ENCODE results near the gene SUPT20HL2.

SUPT20HL2 gene

DNA sequence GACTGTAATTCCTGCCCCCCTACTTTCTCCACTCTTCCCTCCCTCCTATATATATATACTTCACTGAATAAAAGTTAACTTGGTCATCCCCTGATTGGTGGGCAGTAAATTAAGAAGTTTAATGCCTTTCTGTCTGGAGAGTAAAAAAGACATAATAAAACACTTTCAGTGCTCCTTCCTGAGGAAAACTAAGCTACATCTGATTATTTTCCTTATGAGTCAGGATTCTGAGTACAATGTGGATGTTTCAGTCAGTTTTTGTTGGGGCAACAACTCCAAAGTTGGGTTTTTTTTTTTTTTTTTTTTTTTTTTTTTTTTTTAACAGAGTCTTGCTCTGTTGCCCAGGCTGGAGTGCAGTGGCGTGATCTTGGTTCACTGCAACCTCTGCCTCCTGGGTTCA, 22.0 kb upstream of the SUPT20HL2 start:
- DNase-seq (ENCODE audit: low read depth in 1 of 2, low spot score in 1 of 2), result no peak
- TF ChIP-seq SPI1 (IDR thresholded peaks at IDR 0.05; ENCODE audit: borderline replicate concordance, low read depth) (no peak), POLR2AphosphoS5 (IDR thresholded peaks at IDR 0.05; ENCODE audit: low read depth) (no peak), GABPA (IDR thresholded peaks at IDR 0.05; ENCODE audit: low read depth) (no peak)
- TF ChIP-seq, protein P1, sequence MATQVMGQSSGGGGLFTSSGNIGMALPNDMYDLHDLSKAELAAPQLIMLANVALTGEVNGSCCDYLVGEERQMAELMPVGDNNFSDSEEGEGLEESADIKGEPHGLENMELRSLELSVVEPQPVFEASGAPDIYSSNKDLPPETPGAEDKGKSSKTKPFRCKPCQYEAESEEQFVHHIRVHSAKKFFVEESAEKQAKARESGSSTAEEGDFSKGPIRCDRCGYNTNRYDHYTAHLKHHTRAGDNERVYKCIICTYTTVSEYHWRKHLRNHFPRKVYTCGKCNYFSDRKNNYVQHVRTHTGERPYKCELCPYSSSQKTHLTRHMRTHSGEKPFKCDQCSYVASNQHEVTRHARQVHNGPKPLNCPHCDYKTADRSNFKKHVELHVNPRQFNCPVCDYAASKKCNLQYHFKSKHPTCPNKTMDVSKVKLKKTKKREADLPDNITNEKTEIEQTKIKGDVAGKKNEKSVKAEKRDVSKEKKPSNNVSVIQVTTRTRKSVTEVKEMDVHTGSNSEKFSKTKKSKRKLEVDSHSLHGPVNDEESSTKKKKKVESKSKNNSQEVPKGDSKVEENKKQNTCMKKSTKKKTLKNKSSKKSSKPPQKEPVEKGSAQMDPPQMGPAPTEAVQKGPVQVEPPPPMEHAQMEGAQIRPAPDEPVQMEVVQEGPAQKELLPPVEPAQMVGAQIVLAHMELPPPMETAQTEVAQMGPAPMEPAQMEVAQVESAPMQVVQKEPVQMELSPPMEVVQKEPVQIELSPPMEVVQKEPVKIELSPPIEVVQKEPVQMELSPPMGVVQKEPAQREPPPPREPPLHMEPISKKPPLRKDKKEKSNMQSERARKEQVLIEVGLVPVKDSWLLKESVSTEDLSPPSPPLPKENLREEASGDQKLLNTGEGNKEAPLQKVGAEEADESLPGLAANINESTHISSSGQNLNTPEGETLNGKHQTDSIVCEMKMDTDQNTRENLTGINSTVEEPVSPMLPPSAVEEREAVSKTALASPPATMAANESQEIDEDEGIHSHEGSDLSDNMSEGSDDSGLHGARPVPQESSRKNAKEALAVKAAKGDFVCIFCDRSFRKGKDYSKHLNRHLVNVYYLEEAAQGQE (IDR thresholded peaks at IDR 0.05; ENCODE audit: insufficient replicate concordance, low read depth), result no peak
- TF ChIP-seq, protein P2, sequence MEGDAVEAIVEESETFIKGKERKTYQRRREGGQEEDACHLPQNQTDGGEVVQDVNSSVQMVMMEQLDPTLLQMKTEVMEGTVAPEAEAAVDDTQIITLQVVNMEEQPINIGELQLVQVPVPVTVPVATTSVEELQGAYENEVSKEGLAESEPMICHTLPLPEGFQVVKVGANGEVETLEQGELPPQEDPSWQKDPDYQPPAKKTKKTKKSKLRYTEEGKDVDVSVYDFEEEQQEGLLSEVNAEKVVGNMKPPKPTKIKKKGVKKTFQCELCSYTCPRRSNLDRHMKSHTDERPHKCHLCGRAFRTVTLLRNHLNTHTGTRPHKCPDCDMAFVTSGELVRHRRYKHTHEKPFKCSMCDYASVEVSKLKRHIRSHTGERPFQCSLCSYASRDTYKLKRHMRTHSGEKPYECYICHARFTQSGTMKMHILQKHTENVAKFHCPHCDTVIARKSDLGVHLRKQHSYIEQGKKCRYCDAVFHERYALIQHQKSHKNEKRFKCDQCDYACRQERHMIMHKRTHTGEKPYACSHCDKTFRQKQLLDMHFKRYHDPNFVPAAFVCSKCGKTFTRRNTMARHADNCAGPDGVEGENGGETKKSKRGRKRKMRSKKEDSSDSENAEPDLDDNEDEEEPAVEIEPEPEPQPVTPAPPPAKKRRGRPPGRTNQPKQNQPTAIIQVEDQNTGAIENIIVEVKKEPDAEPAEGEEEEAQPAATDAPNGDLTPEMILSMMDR (IDR thresholded peaks at IDR 0.05; ENCODE audit: insufficient read depth, low read length), result no peak
- no peak overlapping the region for H3K27ac ChIP-seq (replicated peaks)
- no peak overlapping the region for H3K4me3 ChIP-seq (replicated peaks; ENCODE audit: insufficient read depth, low read length)
- H3K27me3 ChIP-seq (ENCODE audit: insufficient read depth, poor library complexity, severe bottlenecking), result no peaks in the 10 kb centered on the region

DNA sequence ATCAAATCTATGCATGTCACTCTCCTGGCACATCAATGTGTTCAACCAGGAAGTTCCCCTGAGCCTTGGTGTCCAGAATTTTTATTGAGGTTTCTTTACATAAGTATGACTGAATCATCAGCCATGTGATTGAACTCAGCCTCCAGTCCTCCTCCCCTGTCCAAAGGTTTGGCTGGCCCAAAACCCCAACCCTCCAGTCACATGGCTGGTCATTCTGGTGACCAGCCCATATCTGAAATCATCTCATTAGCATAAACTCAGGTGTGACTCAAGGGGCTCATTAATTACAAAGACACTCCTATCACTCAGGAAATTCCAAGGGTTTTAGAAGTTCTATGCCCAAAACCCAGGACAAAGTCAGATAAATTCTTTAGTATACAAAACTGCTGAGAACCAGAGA, 20.6 kb upstream of the SUPT20HL2 start:
- no peak overlapping the region for H3K4me3 ChIP-seq (replicated peaks; ENCODE audit: insufficient read depth, low read length)
- no peak overlapping the region for H3K27ac ChIP-seq (replicated peaks)
- no peak for DNase-seq (ENCODE audit: low read depth in 1 of 2, low spot score in 1 of 2)
- TF ChIP-seq, protein P2 (IDR thresholded peaks at IDR 0.05; ENCODE audit: insufficient read depth, low read length), result no peak
- TF ChIP-seq SPI1 (IDR thresholded peaks at IDR 0.05; ENCODE audit: borderline replicate concordance, low read depth), result no peak
- no peak for TF ChIP-seq GABPA (IDR thresholded peaks at IDR 0.05; ENCODE audit: low read depth)
- TF ChIP-seq POLR2AphosphoS5 (IDR thresholded peaks at IDR 0.05; ENCODE audit: low read depth), result no peak
- TF ChIP-seq, protein P1 (IDR thresholded peaks at IDR 0.05; ENCODE audit: insufficient replicate concordance, low read depth), result no peak
- peaks cover 7% of the 10 kb centered on the region for H3K27me3 ChIP-seq (ENCODE audit: insufficient read depth, poor library complexity, severe bottlenecking)

DNA sequence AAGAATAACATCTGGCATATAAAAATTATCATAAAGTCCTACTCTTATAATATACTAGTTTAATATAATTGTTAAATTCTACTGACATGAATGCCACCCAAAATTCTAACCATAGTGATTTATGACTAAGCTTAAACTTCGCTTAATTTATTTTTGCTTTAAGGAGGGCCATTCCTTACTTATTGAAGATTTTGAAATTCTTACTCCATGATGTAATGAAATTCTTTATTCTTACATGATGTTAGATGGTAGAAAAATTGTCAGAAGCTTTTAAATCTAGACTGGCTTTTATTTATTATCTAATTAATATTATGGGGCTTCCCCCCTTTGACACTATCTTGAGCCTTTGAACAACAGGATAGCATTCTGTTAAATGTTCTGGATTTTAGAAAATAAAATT, 19.5 kb upstream of the SUPT20HL2 start:
- Histone ChIP-seq H3K4me3 (replicated peaks; ENCODE audit: insufficient read depth, low read length) (no peak overlapping the region), H3K27me3 (ENCODE audit: insufficient read depth, poor library complexity, severe bottlenecking) (peaks cover 7% of the 10 kb centered on the region), H3K27ac (replicated peaks) (no peak overlapping the region)
- TF ChIP-seq, protein P1 (IDR thresholded peaks at IDR 0.05; ENCODE audit: insufficient replicate concordance, low read depth), result no peak
- TF ChIP-seq POLR2AphosphoS5 (IDR thresholded peaks at IDR 0.05; ENCODE audit: low read depth) (no peak), GABPA (IDR thresholded peaks at IDR 0.05; ENCODE audit: low read depth) (no peak), SPI1 (IDR thresholded peaks at IDR 0.05; ENCODE audit: borderline replicate concordance, low read depth) (no peak)
- TF ChIP-seq, protein P2 (IDR thresholded peaks at IDR 0.05; ENCODE audit: insufficient read depth, low read length), result no peak
- DNase-seq (ENCODE audit: low read depth in 1 of 2, low spot score in 1 of 2), result no peak
